ENCODE results near the gene LPP.

The LPP gene

GRCh38 chr3:188522115-188522514, 368.2 kb downstream of the LPP start:
- DNase-seq = no peak

GRCh38 chr3:188523291-188523690, 369.3 kb downstream of the LPP start:
- no peak for DNase-seq

GRCh38 chr3:188524052-188524451, 370.1 kb downstream of the LPP start:
- no peak for DNase-seq

- no peak for DNase-seq
Observed at GRCh38 chr3:188526057-188526456, 372.1 kb downstream of the LPP start.

GRCh38 chr3:188527389-188527788, 373.4 kb downstream of the LPP start:
- no peak for DNase-seq

GRCh38 chr3:188528396-188528795, 374.4 kb downstream of the LPP start:
- DNase-seq = no peak

GRCh38 chr3:188529228-188529627, 375.3 kb downstream of the LPP start:
- no peak for DNase-seq

- DNase-seq = no peak
Observed at GRCh38 chr3:188530226-188530625, 376.3 kb downstream of the LPP start.

GRCh38 chr3:188531210-188531609, 377.3 kb downstream of the LPP start:
- no peak for DNase-seq

GRCh38 chr3:188533172-188533571, 379.2 kb downstream of the LPP start:
- no peak for DNase-seq

- no peak for DNase-seq
Observed at GRCh38 chr3:188533612-188534357, 379.8 kb downstream of the LPP start.

GRCh38 chr3:188534633-188535032, 380.7 kb downstream of the LPP start:
- no peak for DNase-seq

- DNase-seq = no peak
Observed at GRCh38 chr3:188537606-188538005, 383.6 kb downstream of the LPP start.

- no peak for DNase-seq
Observed at GRCh38 chr3:188539037-188539436, 385.1 kb downstream of the LPP start.

GRCh38 chr3:188539631-188540194, 385.8 kb downstream of the LPP start:
- no peak for DNase-seq

- DNase-seq = no peak
Observed at GRCh38 chr3:188542196-188542595, 388.2 kb downstream of the LPP start.

GRCh38 chr3:188544012-188544411, 390.1 kb downstream of the LPP start:
- DNase-seq = no peak

GRCh38 chr3:188546835-188547670, 393.1 kb downstream of the LPP start:
- DNase-seq = no peak

- no peak for DNase-seq
Observed at GRCh38 chr3:188553569-188553968, 399.6 kb downstream of the LPP start.

GRCh38 chr3:188554404-188554803, 400.4 kb downstream of the LPP start:
- DNase-seq = no peak

GRCh38 chr3:188557235-188557634, 403.3 kb downstream of the LPP start:
- DNase-seq = no peak

GRCh38 chr3:188558343-188559071, 404.6 kb downstream of the LPP start:
- no peak for DNase-seq

- no peak for DNase-seq
Observed at GRCh38 chr3:188559072-188559429, 405.1 kb downstream of the LPP start.
